CD4-positive, alpha-beta T cell treated with Interleukin-4 for 1 hour (primary cell): ENCODE measurements around the gene ENTPD8.

Experiments used
- DNase-seq, 2 donors: peaks; one replicate each; pipeline ENCODE4 v3.0.0-alpha.2; 2020 to 2022

ENTPD8 gene

GRCh38 chr9:137390553-137391410, 50.4 kb downstream of the ENTPD8 start:
- no peak for DNase-seq

DNA sequence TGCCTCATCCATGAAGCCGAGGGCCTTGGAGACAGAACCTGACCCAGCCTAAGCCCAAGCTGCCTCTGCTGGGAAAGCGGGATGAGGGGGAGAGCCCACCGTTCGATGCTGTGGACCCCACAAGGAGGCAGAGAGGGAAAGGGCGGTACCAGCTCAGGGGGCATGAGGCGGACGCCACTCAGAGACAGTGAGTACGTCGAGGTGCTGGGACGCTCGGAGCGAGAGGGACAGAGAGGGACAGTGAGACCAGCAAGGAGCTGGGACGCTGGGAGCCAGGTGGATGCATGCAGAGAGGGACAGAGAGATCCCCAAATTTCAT, 51.8 kb downstream of the ENTPD8 start:
- DNase-seq = no peak

GRCh38 chr9:137388589-137389427, 52.3 kb downstream of the ENTPD8 start:
- no peak for DNase-seq

- DNase-seq = no peak
These were observed 53.1 kb downstream of the ENTPD8 start for GRCh38 chr9:137387891-137388560.

DNA sequence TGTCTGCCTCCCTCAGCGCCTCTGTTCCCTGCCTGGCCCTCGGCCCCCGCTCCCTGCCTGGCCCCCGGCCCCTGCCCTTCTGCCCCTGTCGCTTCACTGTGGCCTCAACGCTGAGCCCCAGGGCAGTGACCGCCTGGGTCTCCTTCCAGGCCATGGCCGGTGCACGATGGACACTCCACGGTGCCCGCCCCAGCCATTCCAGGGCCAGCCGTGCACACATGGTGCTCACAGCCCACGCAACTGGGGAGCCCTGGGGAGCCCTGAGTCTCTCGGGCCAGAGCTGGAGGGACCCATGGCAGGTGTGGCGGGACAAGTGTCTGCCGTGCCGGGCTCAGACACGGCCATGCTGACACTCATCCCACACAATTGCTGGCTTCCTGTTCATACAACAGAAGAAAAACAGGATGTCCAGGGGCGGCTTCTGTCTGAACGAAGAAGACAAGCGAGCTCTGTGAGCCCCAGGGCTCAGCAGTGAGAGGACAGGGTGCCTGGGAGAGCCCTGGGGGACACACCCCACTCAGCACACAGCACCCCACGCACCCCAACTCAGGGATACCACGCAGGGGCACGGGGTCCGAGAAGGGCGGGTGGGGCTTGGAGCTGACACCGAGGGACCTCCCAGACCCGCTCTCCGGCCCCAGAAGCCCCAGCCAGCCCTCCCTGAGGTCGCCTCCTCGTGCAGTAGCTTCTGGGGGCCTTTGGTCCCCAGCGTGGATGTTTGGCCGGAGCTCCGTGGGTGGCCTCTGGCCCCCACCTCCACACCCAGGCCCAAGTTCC, 53.9 kb downstream of the ENTPD8 start:
- peak; percentile 18 to 54 for DNase-seq

DNA sequence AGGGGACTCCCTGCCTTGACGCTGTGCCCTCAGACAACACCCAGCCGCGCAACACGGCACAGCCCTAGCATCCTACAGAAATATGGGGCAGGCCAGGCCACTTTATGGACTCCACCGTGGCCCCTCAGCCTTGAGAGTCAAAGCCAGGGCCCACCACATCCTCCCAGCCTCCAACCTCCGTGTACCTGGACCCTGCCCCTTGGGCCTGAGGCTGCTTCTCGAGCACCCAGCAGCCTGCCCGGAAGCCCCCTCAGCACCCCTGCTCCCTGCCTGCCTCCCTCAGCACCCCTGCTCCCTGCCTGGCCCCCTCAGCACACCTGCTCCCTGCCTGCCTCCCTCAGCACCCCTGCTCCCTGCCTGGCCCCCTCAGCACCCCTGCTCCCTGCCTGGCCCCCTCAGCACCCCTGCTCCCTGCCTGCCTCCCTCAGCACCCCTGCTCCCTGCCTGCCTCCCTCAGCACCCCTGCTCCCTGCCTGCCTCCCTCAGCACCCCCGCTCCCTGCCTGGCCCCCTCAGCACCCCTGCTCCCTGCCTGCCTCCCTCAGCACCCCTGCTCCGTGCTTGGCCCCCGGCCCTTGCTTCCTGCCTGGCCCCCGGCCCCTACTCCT, 54.5 kb downstream of the ENTPD8 start:
- peak in 1 of 2 donors; percentile 6 for DNase-seq

DNA sequence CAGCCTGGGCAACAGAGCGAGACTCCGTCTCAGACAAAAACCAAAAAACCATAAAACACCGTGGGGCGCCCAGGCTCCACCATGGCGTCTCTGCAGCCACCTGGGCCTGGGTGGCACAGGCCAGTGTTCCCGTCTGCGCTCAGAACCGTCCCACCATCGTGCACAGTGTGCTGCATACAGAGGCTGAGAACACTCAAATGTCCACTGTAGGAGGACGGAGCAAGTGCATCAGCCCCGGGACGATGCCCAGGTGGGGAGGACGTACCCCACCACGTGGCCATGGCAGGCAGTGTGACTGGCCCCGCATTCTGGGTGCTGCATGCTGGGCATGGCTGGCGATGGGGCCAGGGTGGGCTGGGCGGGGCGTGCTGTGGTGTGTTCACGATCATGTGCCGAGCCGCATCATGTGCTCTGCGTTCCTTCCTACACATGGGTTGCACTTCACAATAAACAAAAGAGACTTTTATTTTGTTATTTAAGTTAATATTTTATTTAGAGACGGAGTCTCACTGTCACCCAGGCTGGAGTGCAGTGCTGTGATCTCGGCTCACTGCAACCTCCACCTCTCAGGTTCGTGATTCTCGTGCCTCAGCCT, 56.0 kb downstream of the ENTPD8 start:
- DNase-seq = no peak
